GM12878 (cell line): ENCODE data around the gene PKD1L1. TPM values are rescaled to one million over a fixed set of nuclear protein-coding genes. Genes with fewer than 3 reads are reported as not detected.

Experiments used
- ATAC-seq: fragments of 200-7000 bp; cut with Tn5 transposase; 3 replicates; pipeline ENCODE4 v1.9.1; 2020; ENCODE audit warnings: mild to moderate bottlenecking, moderate library complexity
- BruUV-seq: library from RNA; stranded (reverse); fragments of 400-500 nt; replicated peaks from 2 replicates; lab custom pipeline; 2021; lab: Mats Ljungman, UMichigan
- CTCF ChIA-PET: fragments of 300-600 bp; sonication (Branson Sonifier 250); formaldehyde crosslinking; extraction: SDS; loops from one replicate; lab custom pipeline; 2021; ENCODE audit warnings: inconsistent platforms; lab: Yijun Ruan, JAX
- POLR2A ChIA-PET: fragments of 350-600 bp; formaldehyde crosslinking; extraction: SDS; loops from one replicate; lab custom pipeline; 2021; ENCODE audit warnings: inconsistent platforms; lab: Charles Lee
- RAD21 ChIA-PET: fragments of 300-600 bp; sonication (Branson Sonifier 250); formaldehyde crosslinking; loops from one replicate; lab custom pipeline; 2023; ENCODE audit warnings: antibody characterized with exemption; ENCODE audit not compliant: unreplicated experiment; lab: Charles Lee
- SMC1A ChIA-PET: fragments of 300-600 bp; sonication (Branson Sonifier 250); formaldehyde crosslinking; loops from one replicate; lab custom pipeline; 2023; ENCODE audit not compliant: unreplicated experiment, uncharacterized antibody; lab: Charles Lee
- DNase-seq: peaks from one replicate; pipeline ENCODE4 v3.0.0-alpha.2; 2011; ENCODE audit warnings: low read depth, low spot score
- FAIRE-seq: peaks from 3 replicates; lab custom pipeline; 2011; peaks lifted over from hg19 to GRCh38; lab: Jason Lieb, UNC
- H2AFZ ChIP-seq: 2 replicates; pipeline ENCODE4 v1.6.0; 2011; ENCODE audit warnings: low read depth, low read length, control low read depth; ENCODE audit not compliant: control insufficient read depth
- H3K27ac ChIP-seq: 2 replicates; pipeline ENCODE4 v1.5.1; 2011; ENCODE audit warnings: control low read depth; ENCODE audit not compliant: control insufficient read depth, insufficient read depth
- H3K27me3 ChIP-seq, 2 experiments: replicated peaks in 1 of 2; 2 replicates each; pipeline versions ENCODE4 v1.6.0 to v1.6.1; 2011; ENCODE audit warnings: low read length in 1 of 2; ENCODE audit not compliant: control insufficient read depth in 2 of 2, insufficient read depth in 2 of 2
- H3K36me3 ChIP-seq, 2 experiments: 2 replicates each; pipeline ENCODE4 v1.5.1; 2011; ENCODE audit warnings: low read length in 1 of 2; ENCODE audit not compliant: control insufficient read depth in 2 of 2, insufficient read depth in 2 of 2
- H3K4me1 ChIP-seq: 2 replicates; pipeline ENCODE4 v1.6.1; 2011; ENCODE audit warnings: mild to moderate bottlenecking, low read length, moderate library complexity, mixed read lengths; ENCODE audit not compliant: control insufficient read depth, insufficient read depth
- H3K4me2 ChIP-seq: 2 replicates; pipeline ENCODE4 v1.6.0; 2011; ENCODE audit warnings: control low read depth; ENCODE audit not compliant: control insufficient read depth, insufficient read depth
- H3K4me3 ChIP-seq: fragments of 200-600 bp; sonication (generic); 2 replicates; pipeline ENCODE4 v1.5.1; 2016
- H3K79me2 ChIP-seq: 2 replicates; pipeline ENCODE4 v1.6.0; 2011; ENCODE audit warnings: low read length; ENCODE audit not compliant: control insufficient read depth, insufficient read depth
- H3K9ac ChIP-seq: 2 replicates; pipeline ENCODE4 v1.8.0; 2011; ENCODE audit warnings: low read length, control low read depth, mixed read lengths; ENCODE audit not compliant: control insufficient read depth, insufficient read depth
- H3K9me3 ChIP-seq: replicated peaks from 3 replicates; pipeline ENCODE4 v1.5.1; 2011; ENCODE audit warnings: mild to moderate bottlenecking, low read length; ENCODE audit not compliant: control insufficient read depth, insufficient read depth
- H4K20me1 ChIP-seq: 2 replicates; pipeline ENCODE4 v1.6.0; 2011; ENCODE audit not compliant: control insufficient read depth, insufficient read depth
- ATF3 ChIP-seq: IDR thresholded peaks from 2 replicates; pipeline ENCODE4 v1.6.1; 2011; ENCODE audit warnings: low read depth, mild to moderate bottlenecking, low read length, moderate library complexity, borderline replicate concordance; ENCODE audit errors: extremely low read depth
- ATF7 ChIP-seq: fragments of 450-650 bp; IDR thresholded peaks from 2 replicates; pipeline ENCODE4 v1.6.1; 2016; ENCODE audit warnings: low read depth, mild to moderate bottlenecking
- CBX3 ChIP-seq: fragments of 200-600 bp; sonication (generic); IDR thresholded peaks from 2 replicates; pipeline ENCODE4 v1.6.1; 2016; ENCODE audit warnings: low read depth, borderline replicate concordance
- ETV6 ChIP-seq, 2 experiments: fragments of 450-650 bp in 1 of 2; IDR thresholded peaks in 1 of 2; conservative IDR thresholded peaks in 1 of 2; 2 replicates each; pipeline ENCODE4 v1.6.1; 2014; ENCODE audit warnings: antibody characterized with exemption in 1 of 2, borderline replicate concordance in 1 of 2, low read depth in 1 of 2, mild to moderate bottlenecking in 1 of 2, moderate library complexity in 1 of 2
- HCFC1 ChIP-seq: fragments of 150-350 bp; IDR thresholded peaks from 2 replicates; pipeline ENCODE4 v1.6.1; 2014; ENCODE audit warnings: low read length
- JUND ChIP-seq: IDR thresholded peaks from 2 replicates; pipeline ENCODE4 v1.6.1; 2012; ENCODE audit warnings: low read depth, mild to moderate bottlenecking, low read length, improper control_type of control experiment, moderate library complexity
- KAT2A ChIP-seq: conservative IDR thresholded peaks from 2 replicates; pipeline ENCODE4 v1.6.1; 2011; ENCODE audit warnings: low read depth, low read length; ENCODE audit not compliant: control insufficient read depth
- MEF2B ChIP-seq: fragments of 450-650 bp; IDR thresholded peaks from 2 replicates; pipeline ENCODE4 v1.6.1; 2018; ENCODE audit warnings: mild to moderate bottlenecking, moderate library complexity; ENCODE audit not compliant: partially characterized antibody, poor library complexity, severe bottlenecking
- PAX5 ChIP-seq: IDR thresholded peaks from 2 replicates; pipeline ENCODE4 v1.6.1; 2011; ENCODE audit warnings: low read depth, low read length, borderline replicate concordance
- PAX8 ChIP-seq: fragments of 450-650 bp; IDR thresholded peaks from 2 replicates; pipeline ENCODE4 v1.6.1; 2017; ENCODE audit warnings: mild to moderate bottlenecking, moderate library complexity
- REST ChIP-seq: IDR thresholded peaks from 2 replicates; pipeline ENCODE4 v1.6.1; 2012; ENCODE audit warnings: mild to moderate bottlenecking, low read depth, low read length
- RUNX3 ChIP-seq: IDR thresholded peaks from 2 replicates; pipeline ENCODE4 v1.6.1; 2012; ENCODE audit warnings: low read length, inconsistent platforms
- SPI1 ChIP-seq: IDR thresholded peaks from 2 replicates; pipeline ENCODE4 v1.6.1; 2011; ENCODE audit warnings: low read depth, mild to moderate bottlenecking, low read length, moderate library complexity, borderline replicate concordance; ENCODE audit not compliant: insufficient read depth
- TARDBP ChIP-seq: IDR thresholded peaks from 2 replicates; pipeline ENCODE4 v1.6.1; 2016; ENCODE audit warnings: borderline replicate concordance
- ZBTB40 ChIP-seq: fragments of 450-650 bp; IDR thresholded peaks from 2 replicates; pipeline ENCODE4 v1.6.1; 2016; ENCODE audit warnings: mild to moderate bottlenecking, moderate library complexity, borderline replicate concordance
- ZNF622 ChIP-seq: fragments of 450-650 bp; IDR thresholded peaks from 2 replicates; pipeline ENCODE4 v1.6.1; 2017; ENCODE audit warnings: mild to moderate bottlenecking, inconsistent platforms
- ZSCAN29 ChIP-seq: fragments of 450-650 bp; IDR thresholded peaks from 2 replicates; pipeline ENCODE4 v1.6.1; 2017; ENCODE audit warnings: mild to moderate bottlenecking, moderate library complexity
- WGBS: methylation state at CpG from one replicate; pipeline ENCODE4 v1.1.6; 2016; ENCODE audit warnings: low lambda C conversion rate; ENCODE audit not compliant: insufficient replicate concordance, insufficient coverage; ENCODE audit errors: missing lambda C conversion rate; 5-methylcytosine and 5-hydroxymethylcytosine counted together
- in situ Hi-C: fragments of 300-500 bp; cut with MboI; formaldehyde crosslinking; loops from 9 replicates; pipeline ENCODE4 v1.14.3; 2018; ENCODE audit warnings: mixed read lengths
- intact Hi-C: fragments of 100-400 bp; cut with micrococcal nuclease; formaldehyde crosslinking; loops from one replicate; pipeline ENCODE4 v1.14.2; 2022; ENCODE audit not compliant: unreplicated experiment
- polyA plus RNA-seq, 11 experiments: library from polyadenylated mRNA; depleted of rRNA in 4 of 11; unstranded in 6 of 11; stranded (reverse) in 5 of 11; fragments of >200 nt; fragmentation: Nextera tagmentation in 4 of 11; fragmentation: Illumina TruSeq in 1 of 11; extraction: Ambion mirVana in 4 of 11; extraction: Trizol in 1 of 11; gene quantifications; 1 replicate in 1 of 11; 2 replicates in 10 of 11; pipeline versions ENCODE4 v1.2.1 to v1.2.3, GENCODE V29; 2011 to 2016; ENCODE audit warnings: inconsistent platforms in 2 of 11, missing spikeins in 2 of 11, low read depth in 1 of 11
- total RNA-seq, 4 experiments: library from RNA; depleted of rRNA in 3 of 4; stranded (reverse); fragments of >200 nt in 3 of 4; fragmentation: Illumina TruSeq in 1 of 4; extraction: Trizol in 1 of 4; gene quantifications; 2 replicates each; pipeline versions ENCODE4 v1.2.1 to v1.2.3, GENCODE V29; 2013 to 2021

PKD1L1 gene
- total and polyA plus RNA-seq, 10 of the 15 experiments (the other 5 are each of a cell fraction or from before 2014, with no cell fraction given), result under 0.01 to 0.05 (median 0.02) TPM; not detected in 3

- BruUV-seq, result no TSS peak
- Histone ChIP-seq H3K4me1 (peaks cover 5% of the 10 kb centered on the region), H3K27me3 (no peaks in the 10 kb centered on the region), H3K36me3 (peaks cover 12 to 25% of the 10 kb centered on the region in 2 experiments), H4K20me1 (no peaks in the 10 kb centered on the region), H3K4me3 (no peak overlapping the region), H2AFZ (no peak overlapping the region), H3K9me3 (no peaks in the 10 kb centered on the region), H3K9ac (no peak overlapping the region), H3K4me2 (no peak overlapping the region), H3K27ac (no peak overlapping the region), H3K79me2 (no peaks in the 10 kb centered on the region)
- RAD21 ChIA-PET, result interaction anchor here (1.1 kb wide), 1 partner anchor 23 kb away, joined by 6 read pairs; no protein-coding TSS in a partner anchor
- CTCF ChIA-PET, result interaction anchor here (0.6 to 2.2 kb wide), 3 partner anchors 22 to 143 kb away, joined by 3 to 20 read pairs (median 7); no protein-coding TSS in a partner anchor
- no peak for FAIRE-seq
- no peak for ATAC-seq
- POLR2A ChIA-PET, result interaction anchor here (0.6 kb wide), 1 partner anchor 22 kb away, joined by 3 read pairs; no protein-coding TSS in a partner anchor
- no peak for DNase-seq
- intact Hi-C loops, result loop anchor here (2.0 kb wide), 1 partner anchor 23 kb away; no protein-coding TSS in a partner anchor
- in situ Hi-C loops, result no loop called here
- SMC1A ChIA-PET, result no interaction called here
- WGBS, result 91% methylated on average over 2 of the region's 2 CpGs
- TF ChIP-seq PAX8 (no peak), CBX3 (no peak), ETV6 (conservative IDR thresholded peaks at IDR 0.05 in 1 of 2, IDR thresholded peaks at IDR 0.05 in 1 of 2; ENCODE audit: borderline replicate concordance in 1 of 2, low read depth in 1 of 2) (no peak), SPI1 (no peak), RUNX3 (no peak), TARDBP (no peak), KAT2A (no peak), PAX5 (no peak), ZNF622 (no peak), MEF2B (no peak), HCFC1 (no peak), ZSCAN29 (no peak), ZBTB40 (no peak), ATF7 (no peak), JUND (no peak), ATF3 (no peak), REST (no peak)
Measured at GRCh38 chr7:47967708-47968107, 19.4 kb upstream of the PKD1L1 start.
